Psoas muscle (tissue), 8 donors: ENCODE measurements around the gene NATD1. TPM values are rescaled to one million over a fixed set of nuclear protein-coding genes. Genes with fewer than 3 reads are reported as not detected.

Source experiments
- ATAC-seq, 4 donors: fragments of 200-7000 bp; cut with Tn5 transposase; one replicate each; pipeline ENCODE4 v1.9.1; 2020; ENCODE audit warnings: moderate library complexity in 3 of 4, mild to moderate bottlenecking in 2 of 4
- DNase-seq, 2 donors: peaks; one replicate each; pipeline ENCODE4 v3.0.0-alpha.2; 2020
- H3K27ac ChIP-seq: fragments of 200-600 bp; one replicate; pipeline ENCODE4 v1.8.0; 2022
- H3K27me3 ChIP-seq, 3 donors: fragments of 200-600 bp in 1 of 3; one replicate each; pipeline versions ENCODE4 v1.6.1 to v1.8.0; 2013 to 2022; ENCODE audit warnings: low read length in 2 of 3, mild to moderate bottlenecking in 2 of 3, moderate library complexity in 1 of 3; ENCODE audit not compliant: insufficient read depth in 3 of 3
- H3K36me3 ChIP-seq, 2 donors: fragments of 200-600 bp in 1 of 2; one replicate each; pipeline versions ENCODE4 v1.6.1 to v1.8.0; 2013 to 2022; ENCODE audit warnings: low read depth in 1 of 2, mild to moderate bottlenecking in 1 of 2, moderate library complexity in 1 of 2; ENCODE audit not compliant: insufficient read depth in 1 of 2
- H3K4me1 ChIP-seq: fragments of 200-600 bp; one replicate; pipeline ENCODE4 v1.8.0; 2022
- H3K4me3 ChIP-seq: fragments of 200-600 bp; one replicate; pipeline ENCODE4 v1.8.0; 2022; ENCODE audit warnings: mild to moderate bottlenecking
- H3K9me3 ChIP-seq: fragments of 200-600 bp; one replicate; pipeline ENCODE4 v1.8.0; 2022
- CTCF ChIP-seq: fragments of 200-600 bp; IDR thresholded peaks from one replicate; pipeline ENCODE4 v1.8.0; 2022; ENCODE audit warnings: antibody characterized with exemption
- WGBS, 3 donors: extraction: QIAGEN DNeasy Blood & Tissue Kit; methylation state at CpG; one replicate each; pipeline versions ENCODE4 v1.1.6 to v1.1.7; 2013; 5-methylcytosine and 5-hydroxymethylcytosine counted together
- intact Hi-C, 2 donors: fragments of 100-400 bp; cut with DNase I; formaldehyde crosslinking; loops; one replicate each; pipeline versions ENCODE4 v1.11.0 to v1.14.2; 2022
- polyA plus RNA-seq, 3 donors: library from polyadenylated mRNA; stranded (reverse); fragments of 200-250 nt; gene quantifications; one replicate each; pipeline ENCODE4 v1.2.3, GENCODE V29; 2013
- total RNA-seq, 4 donors: library from RNA; stranded (reverse); fragmentation: NEBNext Ultra II Directional in 2 of 4; extraction: Animal tissue kit (Norgen Biotek cat#: 25700) in 2 of 4; gene quantifications; one replicate each; pipeline versions ENCODE4 v1.2.1 to v1.2.4, GENCODE V29; 2021 to 2023
- donor health status: healthy with polysubstance abuse.
- donor health status: DM: no; HTN: no; CAD: no; lungs with moderate emphysema.
- donor health status: Bipolar disorder and iron deficiency.
- donor health status: healthy.
- donor health status: DM: yes; HTN: yes; CAD: no.
- donor health status: DM: no; HTN: no; CAD: no.
- donor health status: DM: no; HTN: no; CAD: no.
- donor health status: DM: yes; HTN: yes; CAD: no.

NATD1 gene
- total and polyA plus RNA-seq, 7 donors: 4.7 to 48.0 (median 21.6) TPM

- peak overlapping the region; percentile 94 for H3K27ac ChIP-seq
- peaks cover 39% of the 10 kb centered on the region for H3K4me1 ChIP-seq
- no peaks in the 10 kb centered on the region for H3K36me3 ChIP-seq
- 35 to 48% (median 37%) methylated on average over 15 of the region's 15 CpGs for WGBS, 3 donors
- H3K9me3 ChIP-seq: no peaks in the 10 kb centered on the region
- no peaks in the 10 kb centered on the region for H3K27me3 ChIP-seq
- intact Hi-C loops: loop anchor here in 1 of 2 donors (5.0 kb wide), 1 partner anchor 33 kb away; no protein-coding TSS in a partner anchor
- no peak for DNase-seq
- peak overlapping the region; percentile 71 for H3K4me3 ChIP-seq
- TF ChIP-seq CTCF: no peak
- peak in 2 of 4 donors; percentile 4 to 7 for ATAC-seq
Observed at GRCh38 chr17:21253646-21254441, 634 bp upstream of the NATD1 start.

GRCh38 chr17:21252289-21252795 is 868 bp downstream of the NATD1 start:
- no peaks in the 10 kb centered on the region for H3K9me3 ChIP-seq
- no peaks in the 10 kb centered on the region for H3K27me3 ChIP-seq
- peak overlapping the region; percentile 71 for H3K4me3 ChIP-seq
- WGBS, 3 donors: 5 to 11% (median 7%) methylated on average over 12 of the region's 12 CpGs
- DNase-seq: no peak
- no peak for TF ChIP-seq CTCF
- intact Hi-C loops: loop anchor here in 1 of 2 donors (5.0 kb wide), 1 partner anchor 35 kb away; no protein-coding TSS in a partner anchor
- ATAC-seq: peak in 2 of 4 donors; percentile 2 to 5
- no peaks in the 10 kb centered on the region for H3K36me3 ChIP-seq
- peaks cover 54% of the 10 kb centered on the region for H3K4me1 ChIP-seq
- peak overlapping the region; percentile 94 for H3K27ac ChIP-seq

- ATAC-seq (peak; percentile 16 to 47 (median 18)), DNase-seq (no peak)
- WGBS, 3 donors: 34 to 53% (median 36%) methylated on average over 15 of the region's 15 CpGs
- Histone ChIP-seq H3K4me1 (peaks cover 63% of the 10 kb centered on the region), H3K9me3 (no peaks in the 10 kb centered on the region), H3K27ac (peak overlapping the region; percentile 94), H3K27me3 (no peaks in the 10 kb centered on the region), H3K4me3 (peak overlapping the region; percentile 71), H3K36me3 (no peaks in the 10 kb centered on the region)
- intact Hi-C loops: loop anchor here in 1 of 2 donors (5.0 kb wide), 1 partner anchor 36 kb away; no protein-coding TSS in a partner anchor
- no peak for TF ChIP-seq CTCF
Observed at GRCh38 chr17:21251337-21252010, 1.7 kb downstream of the NATD1 start.

GRCh38 chr17:21250854-21251253 is 2.4 kb downstream of the NATD1 start:
- no peaks in the 10 kb centered on the region for H3K27me3 ChIP-seq
- DNase-seq (no peak), ATAC-seq (peak; percentile 40 to 75 (median 54))
- no peak for TF ChIP-seq CTCF
- intact Hi-C loops: loop anchor here in 1 of 2 donors (5.0 kb wide), 1 partner anchor 36 kb away; no protein-coding TSS in a partner anchor
- H3K27ac ChIP-seq: peak overlapping the region; percentile 94
- peak overlapping the region; percentile 71 for H3K4me3 ChIP-seq
- H3K9me3 ChIP-seq: no peaks in the 10 kb centered on the region
- peaks cover 68% of the 10 kb centered on the region for H3K4me1 ChIP-seq
- WGBS, 3 donors: 17 to 29% (median 25%) methylated on average over 4 of the region's 4 CpGs
- H3K36me3 ChIP-seq: no peaks in the 10 kb centered on the region
